WTC11 (cell line): ENCODE results near the gene GNA12. TPM values are rescaled to one million over a fixed set of nuclear protein-coding genes. Genes with fewer than 3 reads are reported as not detected.

ENCODE experiments used
- ATAC-seq: fragments of 200-7000 bp; cut with Tn5 transposase; 2 replicates; pipeline ENCODE4 v1.10.0; 2021; ENCODE audit warnings: mild to moderate bottlenecking, moderate library complexity
- CTCF ChIA-PET: fragments of 300-600 bp; sonication (Branson Sonifier 250); formaldehyde crosslinking; loops from one replicate; lab custom pipeline; 2021; ENCODE audit warnings: antibody characterized with exemption; lab: Charles Lee
- POLR2A ChIA-PET: fragments of 350-600 bp; sonication (Branson Sonifier 250); formaldehyde crosslinking; loops from one replicate; lab custom pipeline; 2021; ENCODE audit warnings: antibody characterized with exemption; lab: Charles Lee
- DNase-seq: peaks from one replicate; pipeline ENCODE4 v3.0.0; 2021; ENCODE audit warnings: low spot score
- H3K27ac Mint-ChIP-seq: 2 replicates; pipeline ENCODE4 v1.8.0; 2021; ENCODE audit warnings: mixed read lengths
- H3K27me3 Mint-ChIP-seq: 2 replicates; pipeline ENCODE4 v1.8.0; 2021; ENCODE audit warnings: low read depth, mild to moderate bottlenecking, moderate library complexity, mixed read lengths
- H3K36me3 Mint-ChIP-seq: 2 replicates; pipeline ENCODE4 v1.8.0; 2021; ENCODE audit warnings: mixed read lengths
- H3K4me1 Mint-ChIP-seq: 2 replicates; pipeline ENCODE4 v1.8.0; 2022; ENCODE audit warnings: mixed read lengths
- H3K4me3 Mint-ChIP-seq: 2 replicates; pipeline ENCODE4 v1.8.0; 2021; ENCODE audit warnings: mild to moderate bottlenecking, moderate library complexity, mixed read lengths
- H3K9me3 Mint-ChIP-seq: 2 replicates; pipeline ENCODE4 v1.8.0; 2021; ENCODE audit warnings: mixed read lengths
- ATF1 ChIP-seq: sonication (generic); formaldehyde crosslinking; IDR thresholded peaks from 2 replicates; pipeline ENCODE4 v1.8.1; 2023; ENCODE audit warnings: mild to moderate bottlenecking, moderate library complexity, missing genetic modification reagents
- CBFB ChIP-seq: sonication (generic); formaldehyde crosslinking; IDR thresholded peaks from 2 replicates; pipeline ENCODE4 v1.8.1; 2022; ENCODE audit warnings: mild to moderate bottlenecking, low read depth, missing genetic modification reagents
- CREB1 ChIP-seq: sonication (generic); formaldehyde crosslinking; IDR thresholded peaks from 2 replicates; pipeline ENCODE4 v1.8.0; 2023; ENCODE audit warnings: mild to moderate bottlenecking, missing genetic modification reagents
- ETV6 ChIP-seq: sonication (generic); formaldehyde crosslinking; IDR thresholded peaks from 2 replicates; pipeline ENCODE4 v1.8.1; 2022; ENCODE audit warnings: mild to moderate bottlenecking, missing genetic modification reagents
- FOXJ3 ChIP-seq: sonication (generic); formaldehyde crosslinking; IDR thresholded peaks from 2 replicates; pipeline ENCODE4 v1.9.0; 2021; ENCODE audit warnings: missing genetic modification reagents, mild to moderate bottlenecking, borderline replicate concordance
- IRF2 ChIP-seq: sonication (generic); formaldehyde crosslinking; IDR thresholded peaks from 2 replicates; pipeline ENCODE4 v1.8.0; 2022; ENCODE audit warnings: low read depth, missing genetic modification reagents, borderline replicate concordance
- NFYB ChIP-seq: sonication (generic); formaldehyde crosslinking; conservative IDR thresholded peaks from 2 replicates; pipeline ENCODE4 v1.8.0; 2022; ENCODE audit warnings: low read depth, missing genetic modification reagents
- SP1 ChIP-seq: sonication (generic); formaldehyde crosslinking; conservative IDR thresholded peaks from 2 replicates; pipeline ENCODE4 v1.8.1; 2022; ENCODE audit warnings: missing genetic modification reagents
- TCF7 ChIP-seq: sonication (generic); formaldehyde crosslinking; IDR thresholded peaks from 2 replicates; pipeline ENCODE4 v1.8.0; 2022; ENCODE audit warnings: mild to moderate bottlenecking, low read depth, missing genetic modification reagents, moderate library complexity
- ZBTB21 ChIP-seq: sonication (generic); formaldehyde crosslinking; IDR thresholded peaks from 2 replicates; pipeline ENCODE4 v1.8.1; 2023; ENCODE audit warnings: mild to moderate bottlenecking, missing genetic modification reagents, borderline replicate concordance
- ZBTB43 ChIP-seq: sonication (generic); formaldehyde crosslinking; IDR thresholded peaks from 2 replicates; pipeline ENCODE4 v1.8.1; 2023; ENCODE audit warnings: mild to moderate bottlenecking, missing genetic modification reagents
- ZNF121 ChIP-seq: sonication (generic); formaldehyde crosslinking; IDR thresholded peaks from 2 replicates; pipeline ENCODE4 v1.8.0; 2023; ENCODE audit warnings: missing genetic modification reagents
- ZNF219 ChIP-seq: sonication (generic); formaldehyde crosslinking; IDR thresholded peaks from 2 replicates; pipeline ENCODE4 v1.8.0; 2023; ENCODE audit warnings: missing genetic modification reagents, mild to moderate bottlenecking, borderline replicate concordance
- ZNF232 ChIP-seq: sonication (generic); formaldehyde crosslinking; IDR thresholded peaks from 2 replicates; pipeline ENCODE4 v1.8.0; 2022; ENCODE audit warnings: mild to moderate bottlenecking, missing genetic modification reagents
- ZNF281 ChIP-seq: sonication (generic); formaldehyde crosslinking; IDR thresholded peaks from 2 replicates; pipeline ENCODE4 v1.8.0; 2023; ENCODE audit warnings: mild to moderate bottlenecking, missing genetic modification reagents
- ZNF317 ChIP-seq: sonication (generic); formaldehyde crosslinking; IDR thresholded peaks from 2 replicates; pipeline ENCODE4 v1.8.1; 2023; ENCODE audit warnings: low read depth, mild to moderate bottlenecking, moderate library complexity, missing genetic modification reagents, borderline replicate concordance
- ZNF396 ChIP-seq: fragments of 250-450 bp; sonication (Bioruptor Pico); IDR thresholded peaks from 2 replicates; pipeline ENCODE4 v1.8.0; 2021; ENCODE audit warnings: mild to moderate bottlenecking, moderate library complexity, borderline replicate concordance
- ZNF671 ChIP-seq: fragments of 250-450 bp; sonication (Bioruptor Pico); IDR thresholded peaks from 2 replicates; pipeline ENCODE4 v1.8.0; 2021; ENCODE audit warnings: mild to moderate bottlenecking
- total RNA-seq: library from RNA; stranded (reverse); gene quantifications from 3 replicates; pipeline ENCODE4 v1.2.3, GENCODE V29; 2021
- TF ChIP-seq, protein P1 (sequence below): fragments of 250-450 bp; sonication (Bioruptor Pico); IDR thresholded peaks from 2 replicates; pipeline ENCODE4 v1.9.0; 2021; ENCODE audit warnings: mild to moderate bottlenecking
- TF ChIP-seq, protein P2 (sequence below): sonication (generic); formaldehyde crosslinking; IDR thresholded peaks from 2 replicates; pipeline ENCODE4 v1.8.0; 2022; ENCODE audit warnings: missing genetic modification reagents
- TF ChIP-seq, protein P3 (sequence below): fragments of 250-450 bp; sonication (Bioruptor Pico); IDR thresholded peaks from 2 replicates; pipeline ENCODE4 v2.1.2; 2022; ENCODE audit warnings: mild to moderate bottlenecking, moderate library complexity
- TF ChIP-seq, protein P4 (sequence below): sonication (generic); formaldehyde crosslinking; IDR thresholded peaks from 2 replicates; pipeline ENCODE4 v1.8.1; 2023; ENCODE audit warnings: mild to moderate bottlenecking, missing genetic modification reagents, borderline replicate concordance

The GNA12 gene
- total RNA-seq, 1 experiment from 2014 or later: 99.6 TPM

GRCh38 chr7:2777898-2778535 lies 66.1 kb downstream of the GNA12 start:
- POLR2A ChIA-PET: interaction anchor here (0.6 kb wide), 1 partner anchor 48 kb away, joined by 5 read pairs; no protein-coding TSS in a partner anchor
- Mint-ChIP-seq H3K4me3 (no peak overlapping the region), H3K27ac (peak overlapping the region; percentile 77), H3K4me1 (peaks cover 30% of the 10 kb centered on the region), H3K27me3 (no peaks in the 10 kb centered on the region)
- CTCF ChIA-PET: interaction anchor here (2.4 kb wide), 1 partner anchor 17 kb away, joined by 10 read pairs; no protein-coding TSS in a partner anchor
- DNase-seq (no peak), ATAC-seq (no peak)
- TF ChIP-seq CREB1 (CRISPR knock-in tag) (no peak), CBFB (CRISPR knock-in tag) (no peak), TCF7 (CRISPR knock-in tag) (no peak), ZNF671 (no peak), ZBTB21 (no peak), ZNF232 (no peak)
- TF ChIP-seq, protein P1, sequence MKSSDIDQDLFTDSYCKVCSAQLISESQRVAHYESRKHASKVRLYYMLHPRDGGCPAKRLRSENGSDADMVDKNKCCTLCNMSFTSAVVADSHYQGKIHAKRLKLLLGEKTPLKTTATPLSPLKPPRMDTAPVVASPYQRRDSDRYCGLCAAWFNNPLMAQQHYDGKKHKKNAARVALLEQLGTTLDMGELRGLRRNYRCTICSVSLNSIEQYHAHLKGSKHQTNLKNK (CRISPR knock-in tag): no peak
- TF ChIP-seq, protein P2, sequence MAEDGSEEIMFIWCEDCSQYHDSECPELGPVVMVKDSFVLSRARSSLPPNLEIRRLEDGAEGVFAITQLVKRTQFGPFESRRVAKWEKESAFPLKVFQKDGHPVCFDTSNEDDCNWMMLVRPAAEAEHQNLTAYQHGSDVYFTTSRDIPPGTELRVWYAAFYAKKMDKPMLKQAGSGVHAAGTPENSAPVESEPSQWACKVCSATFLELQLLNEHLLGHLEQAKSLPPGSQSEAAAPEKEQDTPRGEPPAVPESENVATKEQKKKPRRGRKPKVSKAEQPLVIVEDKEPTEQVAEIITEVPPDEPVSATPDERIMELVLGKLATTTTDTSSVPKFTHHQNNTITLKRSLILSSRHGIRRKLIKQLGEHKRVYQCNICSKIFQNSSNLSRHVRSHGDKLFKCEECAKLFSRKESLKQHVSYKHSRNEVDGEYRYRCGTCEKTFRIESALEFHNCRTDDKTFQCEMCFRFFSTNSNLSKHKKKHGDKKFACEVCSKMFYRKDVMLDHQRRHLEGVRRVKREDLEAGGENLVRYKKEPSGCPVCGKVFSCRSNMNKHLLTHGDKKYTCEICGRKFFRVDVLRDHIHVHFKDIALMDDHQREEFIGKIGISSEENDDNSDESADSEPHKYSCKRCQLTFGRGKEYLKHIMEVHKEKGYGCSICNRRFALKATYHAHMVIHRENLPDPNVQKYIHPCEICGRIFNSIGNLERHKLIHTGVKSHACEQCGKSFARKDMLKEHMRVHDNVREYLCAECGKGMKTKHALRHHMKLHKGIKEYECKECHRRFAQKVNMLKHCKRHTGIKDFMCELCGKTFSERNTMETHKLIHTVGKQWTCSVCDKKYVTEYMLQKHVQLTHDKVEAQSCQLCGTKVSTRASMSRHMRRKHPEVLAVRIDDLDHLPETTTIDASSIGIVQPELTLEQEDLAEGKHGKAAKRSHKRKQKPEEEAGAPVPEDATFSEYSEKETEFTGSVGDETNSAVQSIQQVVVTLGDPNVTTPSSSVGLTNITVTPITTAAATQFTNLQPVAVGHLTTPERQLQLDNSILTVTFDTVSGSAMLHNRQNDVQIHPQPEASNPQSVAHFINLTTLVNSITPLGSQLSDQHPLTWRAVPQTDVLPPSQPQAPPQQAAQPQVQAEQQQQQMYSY (CRISPR knock-in tag): no peak
- TF ChIP-seq, protein P3, sequence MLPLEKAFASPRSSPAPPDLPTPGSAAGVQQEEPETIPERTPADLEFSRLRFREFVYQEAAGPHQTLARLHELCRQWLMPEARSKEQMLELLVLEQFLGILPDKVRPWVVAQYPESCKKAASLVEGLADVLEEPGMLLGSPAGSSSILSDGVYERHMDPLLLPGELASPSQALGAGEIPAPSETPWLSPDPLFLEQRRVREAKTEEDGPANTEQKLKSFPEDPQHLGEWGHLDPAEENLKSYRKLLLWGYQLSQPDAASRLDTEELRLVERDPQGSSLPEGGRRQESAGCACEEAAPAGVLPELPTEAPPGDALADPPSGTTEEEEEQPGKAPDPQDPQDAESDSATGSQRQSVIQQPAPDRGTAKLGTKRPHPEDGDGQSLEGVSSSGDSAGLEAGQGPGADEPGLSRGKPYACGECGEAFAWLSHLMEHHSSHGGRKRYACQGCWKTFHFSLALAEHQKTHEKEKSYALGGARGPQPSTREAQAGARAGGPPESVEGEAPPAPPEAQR (CRISPR knock-in tag): no peak
- TF ChIP-seq, all 79 proteins: peak for 0
- Mint-ChIP-seq H3K36me3 (peaks cover 24% of the 10 kb centered on the region), H3K9me3 (peaks cover 6% of the 10 kb centered on the region; the same call in 1 of the 2 replicates)

GRCh38 chr7:2776401-2776800 lies 67.7 kb downstream of the GNA12 start:
- no peak for ATAC-seq
- Mint-ChIP-seq H3K9me3 (peaks cover 5% of the 10 kb centered on the region), H3K36me3 (peaks cover 28% of the 10 kb centered on the region), H3K4me3 (no peak overlapping the region), H3K4me1 (peaks cover 34% of the 10 kb centered on the region), H3K27ac (peak overlapping the region; percentile 89), H3K27me3 (no peaks in the 10 kb centered on the region)
- no peak for DNase-seq
- POLR2A ChIA-PET: no interaction called here
- CTCF ChIA-PET: interaction anchor here (1.2 kb wide), 1 partner anchor 66 kb away, joined by 3 read pairs; no protein-coding TSS in a partner anchor
- TF ChIP-seq ETV6: no peak
- TF ChIP-seq ZNF281 (CRISPR knock-in tag): no peak
- no peak for TF ChIP-seq NFYB
- no peak for TF ChIP-seq ZNF219 (CRISPR knock-in tag)
- TF ChIP-seq ZNF317 (CRISPR knock-in tag): no peak
- TF ChIP-seq ZNF396 (CRISPR knock-in tag): no peak
- no peak for TF ChIP-seq ZNF232
- no peak for TF ChIP-seq ZBTB43
- no peak for TF ChIP-seq ATF1 (CRISPR knock-in tag)
- TF ChIP-seq, protein P4, sequence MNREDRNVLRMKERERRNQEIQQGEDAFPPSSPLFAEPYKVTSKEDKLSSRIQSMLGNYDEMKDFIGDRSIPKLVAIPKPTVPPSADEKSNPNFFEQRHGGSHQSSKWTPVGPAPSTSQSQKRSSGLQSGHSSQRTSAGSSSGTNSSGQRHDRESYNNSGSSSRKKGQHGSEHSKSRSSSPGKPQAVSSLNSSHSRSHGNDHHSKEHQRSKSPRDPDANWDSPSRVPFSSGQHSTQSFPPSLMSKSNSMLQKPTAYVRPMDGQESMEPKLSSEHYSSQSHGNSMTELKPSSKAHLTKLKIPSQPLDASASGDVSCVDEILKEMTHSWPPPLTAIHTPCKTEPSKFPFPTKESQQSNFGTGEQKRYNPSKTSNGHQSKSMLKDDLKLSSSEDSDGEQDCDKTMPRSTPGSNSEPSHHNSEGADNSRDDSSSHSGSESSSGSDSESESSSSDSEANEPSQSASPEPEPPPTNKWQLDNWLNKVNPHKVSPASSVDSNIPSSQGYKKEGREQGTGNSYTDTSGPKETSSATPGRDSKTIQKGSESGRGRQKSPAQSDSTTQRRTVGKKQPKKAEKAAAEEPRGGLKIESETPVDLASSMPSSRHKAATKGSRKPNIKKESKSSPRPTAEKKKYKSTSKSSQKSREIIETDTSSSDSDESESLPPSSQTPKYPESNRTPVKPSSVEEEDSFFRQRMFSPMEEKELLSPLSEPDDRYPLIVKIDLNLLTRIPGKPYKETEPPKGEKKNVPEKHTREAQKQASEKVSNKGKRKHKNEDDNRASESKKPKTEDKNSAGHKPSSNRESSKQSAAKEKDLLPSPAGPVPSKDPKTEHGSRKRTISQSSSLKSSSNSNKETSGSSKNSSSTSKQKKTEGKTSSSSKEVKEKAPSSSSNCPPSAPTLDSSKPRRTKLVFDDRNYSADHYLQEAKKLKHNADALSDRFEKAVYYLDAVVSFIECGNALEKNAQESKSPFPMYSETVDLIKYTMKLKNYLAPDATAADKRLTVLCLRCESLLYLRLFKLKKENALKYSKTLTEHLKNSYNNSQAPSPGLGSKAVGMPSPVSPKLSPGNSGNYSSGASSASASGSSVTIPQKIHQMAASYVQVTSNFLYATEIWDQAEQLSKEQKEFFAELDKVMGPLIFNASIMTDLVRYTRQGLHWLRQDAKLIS (CRISPR knock-in tag): no peak
- TF ChIP-seq ZNF121 (CRISPR knock-in tag): no peak
- no peak for TF ChIP-seq IRF2
- TF ChIP-seq FOXJ3 (CRISPR knock-in tag): no peak
- TF ChIP-seq SP1 (CRISPR knock-in tag): no peak
